Keratinocyte (primary cell): ENCODE measurements around the gene DSTN.

Experiments
- CTCF ChIP-seq, 3 experiments: IDR thresholded peaks in 1 of 3; conservative IDR thresholded peaks in 1 of 3; optimal IDR thresholded peaks in 1 of 3; 2 replicates in 2 of 3; 3 replicates in 1 of 3; pipeline versions ENCODE3 to v1.5.1; 2011; ENCODE audit warnings: low read length in 3 of 3, mild to moderate bottlenecking in 3 of 3, moderate library complexity in 2 of 3, control low read depth in 1 of 3, inconsistent platforms in 1 of 3; ENCODE audit not compliant: insufficient read depth in 2 of 3; ENCODE audit errors: extremely low read depth in 1 of 3
- EZH2 ChIP-seq: IDR thresholded peaks from one replicate; pipeline ENCODE4 v1.6.1; 2012; ENCODE audit warnings: inconsistent platforms, mild to moderate bottlenecking, low read length, moderate library complexity

- TF ChIP-seq CTCF (optimal IDR thresholded peaks at IDR 0.05 in 1 of 3, IDR thresholded peaks at IDR 0.05 in 1 of 3, conservative IDR thresholded peaks at IDR 0.05 in 1 of 3; ENCODE audit: extremely low read depth in 1 of 3, insufficient read depth in 2 of 3, low read length in 3 of 3) (no peak), EZH2 (no peak)
Observed at GRCh38 chr20:17543531-17544131, 26.2 kb upstream of the DSTN start.
